Astrocyte of the cerebellum (primary cell): ENCODE data around the gene LRRC49.

Source experiments
- DNase-seq: peaks from one replicate; pipeline ENCODE4 v3.0.0-alpha.2; 2011; ENCODE audit warnings: low read depth
- H3K4me3 ChIP-seq: 2 replicates; pipeline ENCODE4 v1.5.1; 2011; ENCODE audit warnings: mild to moderate bottlenecking, low read depth, low read length, moderate library complexity
- CTCF ChIP-seq: IDR thresholded peaks from 2 replicates; pipeline ENCODE4 v1.5.1; 2012; ENCODE audit warnings: low read length, low read depth, moderate library complexity, mild to moderate bottlenecking; ENCODE audit errors: missing control alignments
- in situ Hi-C: cut with HindIII; loops from 2 replicates; pipeline ENCODE4 v1.10.0; 2017; ENCODE audit warnings: low sequenced_read_pairs

The LRRC49 gene

DNA sequence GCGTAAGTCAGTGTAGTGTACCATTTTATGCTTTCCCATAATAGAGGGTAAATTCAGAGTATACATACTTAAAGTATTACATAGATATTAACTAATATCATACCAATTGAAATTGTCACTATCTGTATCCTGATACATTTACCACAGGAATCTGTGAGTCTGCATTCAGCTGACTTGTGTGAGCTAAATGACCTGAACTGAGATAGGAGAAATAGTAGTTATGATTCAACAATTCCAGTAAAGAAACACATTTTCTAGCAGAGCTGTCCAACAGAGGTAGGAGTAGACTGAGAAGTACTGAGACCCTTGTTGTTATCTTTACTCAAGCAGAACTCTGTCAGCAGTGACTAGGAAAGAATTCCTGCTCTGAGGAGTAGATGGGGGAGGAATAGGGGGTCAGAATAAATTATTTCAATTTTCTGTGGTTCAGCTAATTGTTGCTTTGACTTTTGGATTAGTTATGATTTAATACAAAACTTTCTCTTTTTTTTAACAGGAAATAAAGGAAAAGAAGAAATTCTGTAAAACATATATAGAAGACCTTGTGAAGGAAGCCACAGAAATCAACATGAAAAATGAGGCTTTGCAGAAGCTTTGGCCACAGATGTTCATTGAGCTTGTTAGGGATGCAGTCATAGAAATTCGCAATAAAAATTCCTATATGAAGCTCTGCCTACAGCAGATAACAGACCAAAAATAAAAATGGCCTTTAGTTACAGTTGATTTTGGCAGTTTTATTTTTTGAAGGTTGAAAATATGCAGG lies 156.5 kb downstream of the LRRC49 start:
- no peak for TF ChIP-seq CTCF
- DNase-seq, result peak; percentile 69
- in situ Hi-C loops, result no loop called here
- H3K4me3 ChIP-seq, result no peak overlapping the region

DNA sequence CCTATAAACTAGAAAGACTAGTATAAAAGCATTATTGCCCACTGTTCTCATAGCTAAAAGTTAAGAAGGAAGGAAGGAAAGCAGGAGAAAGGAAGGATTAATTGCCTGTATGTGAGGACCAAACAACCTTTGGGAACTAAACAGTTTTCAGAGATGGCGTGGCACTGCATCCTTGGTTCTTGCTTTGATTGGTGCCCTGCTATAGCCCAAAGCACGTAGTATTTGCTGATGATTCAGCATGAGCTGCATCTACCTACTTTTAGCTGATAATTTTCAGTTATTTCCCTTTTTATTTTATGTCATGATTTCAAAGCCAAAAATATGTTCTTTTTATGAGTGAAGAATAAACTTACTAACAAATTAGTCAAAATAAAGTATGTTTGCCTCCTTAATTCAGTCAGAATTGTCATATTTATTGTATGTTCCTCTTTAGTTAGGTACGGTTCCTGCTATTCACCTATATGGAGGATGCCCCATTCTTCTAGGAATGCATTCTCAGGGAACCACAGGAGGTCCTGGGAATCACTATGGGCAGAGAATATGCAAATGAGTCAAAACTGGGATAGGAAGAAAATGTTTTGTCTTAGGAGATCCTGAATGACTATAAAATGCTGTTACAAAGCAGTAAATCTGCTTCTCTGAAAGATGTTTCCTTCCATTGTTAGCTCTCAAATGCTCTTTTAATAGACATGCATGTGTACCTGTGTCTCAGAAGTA lies 157.2 kb downstream of the LRRC49 start:
- in situ Hi-C loops, result no loop called here
- no peak overlapping the region for H3K4me3 ChIP-seq
- TF ChIP-seq CTCF, result no peak
- no peak for DNase-seq

GRCh38 chr15:71050461-71050860 lies 157.8 kb downstream of the LRRC49 start:
- H3K4me3 ChIP-seq, result no peak overlapping the region
- no peak for DNase-seq
- in situ Hi-C loops, result no loop called here
- TF ChIP-seq CTCF, result no peak

DNA sequence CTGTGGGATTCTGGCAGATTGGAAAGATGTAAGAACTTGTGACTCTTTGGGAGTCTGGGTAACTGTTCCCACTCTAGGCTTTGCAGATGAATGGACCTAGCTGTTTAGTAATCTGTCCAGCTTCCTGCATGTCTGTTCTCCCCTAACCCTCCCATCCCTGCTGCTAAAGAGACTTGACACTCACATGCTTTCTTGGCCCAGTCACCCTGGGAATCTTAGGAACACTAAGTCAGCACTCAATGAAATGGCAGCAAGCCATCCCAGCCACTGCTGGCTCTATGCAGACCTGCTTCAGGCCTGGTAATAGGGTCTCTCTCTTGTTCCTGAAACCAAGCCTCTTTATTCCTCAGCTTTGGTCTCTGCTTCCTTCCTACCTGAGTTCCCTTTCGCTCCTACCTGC lies 158.9 kb downstream of the LRRC49 start:
- peak; percentile 49 for DNase-seq
- no peak for TF ChIP-seq CTCF
- no peak overlapping the region for H3K4me3 ChIP-seq
- in situ Hi-C loops, result no loop called here

DNA sequence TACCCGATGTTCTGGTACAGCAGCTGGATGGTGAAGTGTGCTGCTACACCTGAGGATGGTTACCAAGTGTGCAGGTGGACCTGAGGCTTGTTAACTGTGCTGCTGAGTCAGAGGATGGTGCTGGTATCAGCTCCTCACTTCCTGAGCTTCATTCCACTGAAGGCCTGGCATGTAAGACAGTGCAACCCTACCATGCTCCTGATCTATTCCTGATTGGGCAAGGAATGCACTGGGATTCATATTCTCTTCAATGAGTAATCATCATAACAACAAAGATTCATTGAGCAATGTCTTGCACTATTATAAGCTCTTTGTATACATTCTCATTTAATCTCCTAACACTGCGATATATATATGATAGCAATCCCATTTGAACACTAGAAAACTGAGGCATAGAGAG lies 159.7 kb downstream of the LRRC49 start:
- no peak for TF ChIP-seq CTCF
- in situ Hi-C loops, result no loop called here
- DNase-seq, result no peak
- H3K4me3 ChIP-seq, result no peak overlapping the region

DNA sequence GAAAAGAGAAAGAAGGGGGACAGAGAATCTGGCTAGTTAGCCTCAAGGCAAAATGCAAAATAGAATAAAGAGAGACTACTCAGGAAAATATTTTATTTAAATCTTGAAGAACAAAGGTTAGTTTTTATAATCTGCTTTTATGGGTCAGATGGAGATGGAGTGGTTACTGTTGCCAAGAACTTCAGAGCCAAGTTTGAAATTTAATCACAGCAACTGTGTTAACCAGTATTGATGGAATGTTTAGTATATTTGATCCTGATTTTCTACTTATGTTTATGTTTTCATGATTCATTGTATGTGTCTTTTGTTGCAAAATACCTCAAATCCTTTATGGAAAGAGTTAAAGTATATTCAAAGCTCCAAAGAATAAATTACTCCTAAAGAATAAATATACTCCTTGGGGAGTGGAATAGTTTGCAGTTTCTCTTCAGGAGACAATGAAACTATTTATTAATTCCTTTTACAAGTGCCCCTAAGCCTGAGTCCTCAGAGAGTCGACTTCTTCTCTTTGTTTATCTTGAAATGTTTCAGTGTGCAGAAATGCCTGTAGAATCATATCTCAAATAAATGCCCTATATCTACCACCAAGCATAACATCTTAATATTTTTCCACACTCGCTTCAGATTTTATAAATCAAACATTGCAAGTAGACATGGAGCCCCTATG lies 161.8 kb downstream of the LRRC49 start:
- DNase-seq, result no peak
- TF ChIP-seq CTCF, result no peak
- H3K4me3 ChIP-seq, result no peak overlapping the region
- in situ Hi-C loops, result no loop called here
